NCI-H128 (cell line): ENCODE measurements around the gene LHB.

Experiments
- DNase-seq: peaks from one replicate; lab custom pipeline; 2025; ENCODE audit not compliant: unreplicated experiment; lab: John Stamatoyannopoulos, UW

LHB gene

DNA sequence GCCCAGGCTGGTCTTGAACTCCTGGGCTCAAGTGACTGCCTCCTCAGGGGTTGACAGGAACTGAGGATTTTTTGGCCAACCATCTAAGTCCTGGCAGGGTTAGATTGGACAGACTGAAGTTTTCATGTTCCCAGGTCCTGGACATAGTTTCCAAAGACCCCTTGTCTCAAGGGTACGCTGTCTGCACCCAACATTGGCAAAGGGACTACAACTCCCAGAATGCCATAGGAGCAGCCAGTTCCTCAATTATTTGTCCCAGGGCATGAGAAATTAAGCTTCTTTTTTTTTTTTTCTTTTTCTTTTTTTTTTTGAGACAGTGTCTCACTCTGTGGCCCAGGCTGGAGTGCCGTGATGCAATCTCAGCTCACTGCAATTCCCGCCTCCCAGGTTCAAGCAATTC is 30.7 kb downstream of the LHB start:
- no peak for DNase-seq

GRCh38 chr19:48985711-48986110 is 31.2 kb downstream of the LHB start:
- DNase-seq, result no peak

GRCh38 chr19:48982280-48982679 is 34.6 kb downstream of the LHB start:
- DNase-seq, result no peak

GRCh38 chr19:48977061-48977460 is 39.8 kb downstream of the LHB start:
- no peak for DNase-seq

GRCh38 chr19:48975947-48976847 is 40.7 kb downstream of the LHB start:
- no peak for DNase-seq

DNA sequence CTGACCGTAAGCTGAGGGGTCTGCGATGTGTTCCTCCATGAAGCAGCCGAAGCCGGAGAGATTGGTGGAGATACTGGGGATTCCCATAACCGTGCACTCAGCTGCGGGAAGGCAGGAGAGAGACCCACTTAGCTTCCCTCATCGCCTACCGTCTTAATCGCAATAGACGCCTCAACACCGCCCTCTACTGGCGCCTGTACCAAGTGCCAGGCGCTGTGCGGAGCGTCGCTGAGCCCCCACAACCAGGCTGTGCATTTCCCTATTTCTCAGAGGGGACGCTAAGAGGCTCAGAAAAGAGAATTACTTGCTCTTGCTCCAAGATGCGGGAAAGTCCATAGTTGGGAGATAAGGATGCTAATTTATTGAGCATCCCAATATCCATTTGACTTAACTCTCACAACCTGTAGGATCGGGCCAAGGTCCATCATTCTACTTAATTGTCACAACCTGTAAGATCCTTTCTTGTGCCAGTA is 45.9 kb downstream of the LHB start:
- peak; percentile 76 for DNase-seq

- DNase-seq, result no peak
These were observed 46.6 kb downstream of the LHB start for GRCh38 chr19:48970139-48970766.

DNA sequence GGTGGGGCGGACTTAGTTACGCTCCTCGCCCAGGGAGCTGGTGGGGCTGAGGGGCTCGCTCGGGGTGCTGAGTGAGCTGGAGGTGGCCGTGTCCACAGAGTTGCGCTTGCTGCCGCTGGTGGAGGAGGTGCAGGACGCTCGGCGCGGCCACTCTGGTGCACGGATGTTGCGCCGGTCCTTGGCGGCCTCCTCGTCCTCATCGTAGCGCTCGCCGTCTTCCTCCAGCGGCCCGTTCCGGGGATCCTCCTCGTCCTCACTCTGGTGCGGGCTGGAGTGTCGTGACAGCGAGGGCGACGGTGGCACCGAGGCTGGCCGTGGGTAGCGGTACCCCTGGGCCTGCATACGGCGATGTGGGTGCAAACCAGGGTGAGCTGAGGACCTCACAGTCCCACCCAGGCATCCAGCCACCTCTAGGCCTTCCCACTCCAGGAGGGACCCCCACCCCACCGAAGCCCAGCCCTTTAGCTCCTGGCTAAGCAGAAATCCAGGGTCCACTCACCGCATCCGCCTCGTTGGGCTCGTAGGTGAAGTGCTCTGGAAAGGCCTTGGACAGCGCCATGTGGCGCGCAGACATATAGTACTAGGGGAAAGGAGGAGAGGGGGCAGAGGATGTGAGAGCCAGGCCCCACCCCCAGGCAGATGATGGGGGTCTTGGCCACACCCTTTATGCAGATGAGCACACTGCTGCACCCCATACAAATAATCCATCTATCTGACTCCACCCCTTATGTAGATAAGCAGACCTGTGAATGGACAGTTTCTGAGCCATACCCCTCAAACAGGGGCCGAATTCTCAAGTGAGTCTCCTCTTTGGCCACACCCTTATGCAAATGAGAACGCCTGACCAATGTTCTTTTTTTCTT is 47.4 kb downstream of the LHB start:
- DNase-seq, result no peak

- DNase-seq, result no peak
These were observed 48.1 kb downstream of the LHB start for GRCh38 chr19:48968813-48969218.

DNA sequence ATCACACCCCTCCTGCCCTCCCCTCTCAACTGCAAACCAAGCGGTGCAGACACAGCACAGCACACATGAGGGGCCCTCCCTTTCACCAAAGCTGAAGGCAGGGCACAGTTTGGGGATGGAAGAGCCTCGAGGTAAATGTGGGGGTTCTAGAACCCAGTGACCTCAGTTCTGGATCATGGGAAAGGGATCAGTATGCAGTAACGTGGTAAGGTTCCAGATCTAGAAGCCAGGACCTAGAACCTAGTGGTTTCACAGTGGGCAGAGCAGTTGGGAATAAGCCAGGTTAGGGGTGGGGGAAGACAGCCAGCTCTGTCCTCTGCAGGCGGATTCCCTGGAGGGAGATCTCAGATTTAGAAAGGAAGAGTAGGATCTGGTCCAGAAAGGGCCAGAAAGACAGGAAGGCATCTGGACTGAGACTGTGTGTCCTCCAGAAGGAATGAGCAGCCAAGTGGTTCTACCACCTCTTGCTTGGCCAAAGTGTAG is 48.7 kb downstream of the LHB start:
- no peak for DNase-seq

GRCh38 chr19:48967346-48968178 is 49.3 kb downstream of the LHB start:
- no peak for DNase-seq

DNA sequence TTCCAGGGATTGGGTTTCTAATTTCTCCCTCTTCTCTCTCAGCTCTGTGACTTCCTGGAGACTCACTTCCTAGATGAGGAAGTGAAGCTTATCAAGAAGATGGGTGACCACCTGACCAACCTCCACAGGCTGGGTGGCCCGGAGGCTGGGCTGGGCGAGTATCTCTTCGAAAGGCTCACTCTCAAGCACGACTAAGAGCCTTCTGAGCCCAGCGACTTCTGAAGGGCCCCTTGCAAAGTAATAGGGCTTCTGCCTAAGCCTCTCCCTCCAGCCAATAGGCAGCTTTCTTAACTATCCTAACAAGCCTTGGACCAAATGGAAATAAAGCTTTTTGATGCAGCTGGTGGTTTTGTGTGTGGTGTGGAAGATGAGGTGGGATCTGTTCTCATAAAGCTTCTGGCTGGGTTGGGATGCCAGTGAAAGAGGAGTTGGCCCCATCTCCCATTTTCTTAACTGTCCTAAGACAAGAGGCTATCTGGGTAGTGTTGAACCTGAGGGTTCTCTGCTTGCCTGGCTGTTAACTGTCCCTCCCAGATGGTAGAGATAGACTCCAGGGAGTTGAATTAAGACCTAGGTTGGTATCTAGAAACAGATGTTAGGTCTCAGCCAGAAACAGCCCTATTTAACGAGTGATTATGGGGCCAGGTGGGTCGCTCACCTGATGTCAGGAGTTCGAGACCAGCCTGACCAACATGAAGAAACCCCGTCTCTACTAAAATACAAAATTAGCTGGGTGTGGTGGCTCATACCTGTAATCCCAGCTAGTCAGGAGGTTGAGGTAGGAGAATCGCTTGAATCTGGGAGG is 50.1 kb downstream of the LHB start:
- no peak for DNase-seq
